Testis (tissue), 2 donors: ENCODE data around the gene PRUNE1.

Experiments used
- CTCF ChIP-seq, 3 experiments: fragments of 450-650 bp in 2 of 3; fragments of 200-600 bp in 1 of 3; sonication (generic) in 1 of 3; IDR thresholded peaks; one replicate each; pipeline ENCODE4 v1.5.1; 2016 to 2019; ENCODE audit warnings: antibody characterized with exemption in 3 of 3, mild to moderate bottlenecking in 2 of 3, moderate library complexity in 1 of 3
- POLR2A ChIP-seq: fragments of 450-650 bp; IDR thresholded peaks from one replicate; pipeline ENCODE4 v1.6.1; 2017; ENCODE audit warnings: antibody characterized with exemption, mild to moderate bottlenecking, moderate library complexity

GRCh38 chr1:151051356-151052009 is 43.2 kb downstream of the PRUNE1 start:
- no peak for TF ChIP-seq CTCF (IDR thresholded peaks at IDR 0.05)
- TF ChIP-seq POLR2A: no peak
